ENCODE measurements around the gene FAM217A.

Gene FAM217A

DNA sequence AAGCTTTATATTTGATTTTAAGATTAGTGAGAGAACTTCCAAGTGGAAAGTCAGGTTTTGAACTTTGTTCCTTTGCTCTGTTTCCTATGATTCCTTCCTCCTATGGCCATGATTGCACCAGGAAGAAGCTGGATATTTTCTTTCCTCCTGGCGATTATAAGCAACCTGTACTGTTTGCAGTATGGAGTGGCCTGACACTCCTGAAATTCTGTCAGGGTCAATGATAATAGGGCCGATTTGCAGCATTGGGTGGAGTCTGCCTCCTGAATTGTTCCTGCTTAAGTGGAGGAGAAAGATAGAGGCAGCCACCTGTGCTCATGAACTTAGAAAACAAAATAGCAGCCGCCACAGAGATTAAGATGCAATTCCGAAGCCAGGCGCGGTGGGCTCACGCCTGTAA is 9.8 kb upstream of the FAM217A start:
- no peak for DNase-seq

DNA sequence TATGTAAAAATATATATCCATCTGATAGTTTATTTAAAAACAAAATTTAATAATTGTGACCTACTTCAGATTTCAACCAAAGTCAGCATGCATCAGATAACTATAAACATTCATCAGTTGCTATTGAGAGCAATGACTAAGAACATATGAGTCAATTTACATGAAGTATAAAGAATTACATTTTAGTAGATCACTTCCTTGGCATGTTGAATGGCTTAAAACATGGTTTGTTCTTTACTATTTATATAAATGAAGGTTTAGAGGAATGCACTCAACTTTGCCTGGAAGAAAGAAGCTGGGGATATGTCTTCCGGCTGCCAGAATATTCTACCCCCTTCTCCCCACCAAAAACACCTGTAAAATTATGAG is 6.4 kb upstream of the FAM217A start:
- no peak for DNase-seq

DNA sequence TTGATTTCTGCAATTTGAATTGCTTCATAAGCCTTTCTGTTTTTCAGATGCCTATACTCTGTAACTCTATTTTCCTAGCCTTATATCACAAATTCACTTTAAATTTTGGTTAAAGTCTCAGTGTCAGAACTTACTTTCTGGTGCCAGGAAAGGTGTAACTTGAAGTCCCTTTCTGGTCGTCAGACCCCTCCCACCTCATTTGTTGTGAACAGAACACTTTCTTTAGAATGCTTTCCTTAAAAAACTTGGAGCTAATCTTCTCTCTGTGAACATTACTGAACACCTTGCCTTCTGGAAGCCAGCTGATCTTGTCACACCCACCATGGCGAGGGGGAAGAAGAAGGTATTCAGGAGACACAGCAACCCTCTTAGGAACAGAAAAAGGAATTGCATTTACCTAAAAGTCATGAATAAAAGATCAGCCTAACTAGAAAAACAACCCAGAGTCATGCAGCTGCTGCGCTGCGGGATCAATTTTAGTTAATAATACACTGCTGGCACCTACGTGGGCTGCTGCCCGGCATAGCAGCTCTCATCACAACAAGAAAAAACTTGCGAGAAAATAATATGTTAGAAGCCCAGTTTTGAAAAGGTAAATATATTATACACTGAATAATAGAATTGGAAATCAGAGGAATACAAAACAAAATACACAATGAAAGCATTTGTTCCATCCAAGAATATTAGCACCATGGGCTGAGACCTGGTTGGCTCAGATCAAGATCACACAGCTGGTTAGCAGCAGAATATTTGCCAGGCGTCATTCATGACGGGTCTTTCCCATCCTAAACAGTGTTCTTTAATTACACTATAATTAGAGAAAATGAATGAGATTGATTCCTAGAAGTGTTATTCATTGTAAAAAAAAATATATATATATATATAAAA is 5.8 kb upstream of the FAM217A start:
- no peak for DNase-seq

DNA sequence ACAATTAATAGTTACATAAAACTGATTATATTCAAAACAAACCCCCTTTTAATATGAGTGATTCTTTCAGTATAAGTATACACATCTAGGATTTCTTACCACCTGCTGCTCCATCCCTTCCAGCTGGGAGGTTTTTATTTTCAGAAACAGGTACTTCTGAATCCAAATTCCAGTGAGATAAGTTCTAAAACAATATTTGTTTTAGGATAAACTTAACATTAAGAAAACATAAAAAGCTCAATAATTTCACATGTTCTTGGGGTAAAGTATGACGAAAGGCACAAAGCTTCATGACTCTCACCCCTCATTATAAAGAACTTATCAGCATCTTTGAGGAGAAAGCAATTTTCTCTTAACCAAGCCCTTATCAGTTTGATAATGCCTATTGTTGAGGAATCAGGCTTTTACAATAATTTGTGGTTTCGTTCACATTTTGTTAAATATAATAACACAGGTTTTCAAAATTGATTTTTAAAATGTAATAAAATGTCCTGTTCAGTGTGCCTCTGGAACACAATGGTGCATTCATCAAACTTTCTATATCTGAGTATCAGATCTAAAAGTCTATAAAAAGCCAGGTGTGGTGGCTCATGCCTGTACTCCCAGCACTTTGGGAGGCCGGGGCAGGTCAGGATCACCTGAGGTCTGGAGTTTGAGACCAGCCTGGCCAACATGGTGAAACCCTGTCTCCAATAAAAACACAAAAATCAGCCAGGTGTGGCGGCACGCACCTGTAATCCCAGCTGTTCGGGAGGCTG is 4.3 kb downstream of the FAM217A start:
- DNase-seq: no peak

DNA sequence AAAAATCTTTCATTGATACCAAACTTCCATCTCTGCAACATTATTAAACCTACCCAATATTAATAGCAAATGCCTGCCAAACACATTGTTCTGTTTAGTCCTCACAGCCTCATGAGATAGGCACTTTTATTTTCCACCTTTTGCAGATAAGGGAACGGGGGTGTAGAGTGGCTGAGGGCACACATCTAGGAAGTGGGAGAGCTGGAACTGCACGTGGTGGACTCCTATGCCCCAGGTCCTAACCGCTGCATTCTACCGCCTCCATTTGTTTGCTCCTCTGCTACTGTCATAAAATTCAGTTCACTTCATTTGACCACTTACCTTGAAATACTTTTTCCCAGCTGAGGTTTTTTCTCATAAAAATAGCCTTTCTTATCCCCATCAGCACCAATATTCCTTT is 7.6 kb downstream of the FAM217A start:
- no peak for DNase-seq

DNA sequence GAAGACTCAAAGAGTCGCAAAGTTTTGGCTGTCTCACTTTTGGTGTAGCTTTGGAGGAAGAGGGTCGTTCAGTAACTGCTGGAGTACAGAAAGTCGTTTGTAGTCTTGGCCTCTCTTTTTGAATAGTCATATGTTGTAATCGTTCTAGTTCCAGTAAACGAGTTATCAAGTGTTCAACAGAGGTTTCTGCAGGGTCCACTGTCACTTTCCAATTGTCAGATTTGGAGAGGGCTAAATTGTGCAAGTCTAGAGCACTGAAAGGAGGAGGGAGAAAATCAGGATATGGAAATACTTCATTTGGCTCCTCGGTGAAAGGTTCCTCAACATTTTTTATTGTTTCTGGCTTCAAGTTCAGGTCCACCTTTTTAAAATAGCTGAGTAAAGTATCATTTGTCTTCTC is 9.7 kb downstream of the FAM217A start:
- no peak for DNase-seq

DNA sequence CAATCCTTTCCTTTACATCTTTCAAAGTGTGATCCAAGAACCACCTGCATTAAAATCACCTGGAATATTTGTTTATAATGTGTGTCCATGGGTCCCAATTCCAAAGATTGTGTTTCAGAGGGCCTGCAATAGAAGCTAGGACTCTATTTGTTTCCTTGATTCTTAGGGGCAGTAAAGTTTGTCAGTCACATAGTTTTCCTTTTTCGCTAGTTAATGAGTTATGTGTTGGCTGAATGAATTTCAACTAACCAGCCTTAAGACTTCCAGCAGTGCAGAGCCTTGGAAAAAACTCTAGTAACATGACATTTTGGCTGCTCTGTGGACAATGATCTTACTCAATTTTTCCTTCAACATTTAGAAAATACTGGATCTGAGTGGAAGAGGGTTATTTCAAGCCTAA is 11.3 kb downstream of the FAM217A start:
- no peak for DNase-seq

DNA sequence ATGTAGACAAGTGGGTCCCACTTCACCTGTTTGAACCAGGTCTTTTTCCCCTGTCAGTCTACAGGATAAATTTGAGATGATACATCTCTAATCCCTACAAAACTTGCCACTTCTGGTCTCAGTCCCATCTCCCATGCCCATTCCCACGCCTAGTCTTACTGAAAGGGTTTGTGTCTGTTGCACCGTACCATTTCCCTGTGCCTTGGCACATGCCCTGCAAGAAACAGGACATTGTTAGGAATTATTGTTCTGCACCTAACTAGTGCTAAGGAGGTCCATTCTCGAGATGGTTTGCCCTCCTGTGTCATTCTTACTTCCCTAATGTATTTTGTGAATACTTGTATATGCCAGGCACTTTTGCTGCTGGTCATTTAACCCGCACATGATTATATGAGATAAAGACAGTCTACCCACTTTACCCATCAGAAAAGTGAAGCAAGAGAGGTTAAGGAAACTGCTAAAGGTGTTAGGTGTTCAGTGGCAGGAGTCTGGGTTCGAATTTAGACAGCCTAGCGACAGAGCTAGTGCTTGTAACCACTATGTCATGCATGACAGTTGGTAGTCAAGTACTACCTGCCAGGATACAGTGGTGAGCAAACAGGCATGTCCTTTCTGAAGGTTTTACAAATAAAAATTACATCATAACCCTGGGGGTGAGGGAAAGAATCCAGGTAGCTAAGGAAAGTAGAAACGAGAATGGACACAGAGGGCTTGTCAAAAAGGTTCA is 12.7 kb downstream of the FAM217A start:
- no peak for DNase-seq

DNA sequence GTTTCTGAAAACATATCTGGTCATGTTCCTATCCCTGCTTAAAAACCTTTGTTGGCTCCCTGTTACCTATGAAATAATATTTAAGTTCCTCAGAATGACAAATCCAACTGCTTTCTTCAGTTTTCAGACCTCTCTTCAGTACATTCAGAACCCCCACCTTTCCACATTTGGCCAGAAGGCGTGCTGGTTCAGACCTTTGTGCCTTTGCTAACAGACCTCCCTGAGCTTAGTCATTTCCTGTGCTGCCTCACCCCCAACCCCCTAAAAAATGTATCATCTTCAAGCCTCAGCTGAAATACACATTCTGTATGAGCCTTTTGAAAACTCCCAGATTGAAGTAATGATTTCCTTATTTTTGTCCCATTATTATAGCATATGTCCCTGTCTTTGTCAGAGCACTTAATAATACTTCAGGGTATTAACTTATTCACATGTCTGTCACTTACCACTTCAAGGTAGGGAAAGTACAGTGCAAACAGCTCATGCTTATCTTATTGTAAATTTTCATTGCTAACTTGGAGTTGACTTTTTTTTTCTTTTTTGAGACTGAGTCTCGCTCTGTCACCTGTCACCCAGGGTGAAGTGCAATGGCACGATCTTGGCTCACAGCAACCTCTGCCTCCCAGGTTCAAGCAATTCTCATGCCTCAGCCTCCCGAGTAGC is 19.7 kb downstream of the FAM217A start:
- DNase-seq: no peak

DNA sequence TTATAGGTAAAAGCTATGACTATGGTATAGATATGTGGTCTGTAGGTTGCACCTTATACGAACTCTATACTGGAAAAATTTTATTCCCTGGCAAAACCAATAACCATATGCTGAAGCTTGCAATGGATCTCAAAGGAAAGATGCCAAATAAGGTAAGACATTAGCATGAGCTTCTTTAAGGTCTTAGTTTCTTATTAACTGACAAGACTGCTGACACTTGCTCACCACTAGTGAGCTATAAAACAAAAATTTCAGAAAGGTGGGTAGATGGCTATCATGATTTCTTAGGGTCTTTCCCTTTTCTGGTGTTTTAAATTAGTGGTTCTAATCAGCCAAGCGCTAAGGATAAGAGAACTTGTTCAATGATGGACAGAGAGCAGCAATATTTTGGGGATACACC is 21.9 kb downstream of the FAM217A start:
- no peak for DNase-seq

DNA sequence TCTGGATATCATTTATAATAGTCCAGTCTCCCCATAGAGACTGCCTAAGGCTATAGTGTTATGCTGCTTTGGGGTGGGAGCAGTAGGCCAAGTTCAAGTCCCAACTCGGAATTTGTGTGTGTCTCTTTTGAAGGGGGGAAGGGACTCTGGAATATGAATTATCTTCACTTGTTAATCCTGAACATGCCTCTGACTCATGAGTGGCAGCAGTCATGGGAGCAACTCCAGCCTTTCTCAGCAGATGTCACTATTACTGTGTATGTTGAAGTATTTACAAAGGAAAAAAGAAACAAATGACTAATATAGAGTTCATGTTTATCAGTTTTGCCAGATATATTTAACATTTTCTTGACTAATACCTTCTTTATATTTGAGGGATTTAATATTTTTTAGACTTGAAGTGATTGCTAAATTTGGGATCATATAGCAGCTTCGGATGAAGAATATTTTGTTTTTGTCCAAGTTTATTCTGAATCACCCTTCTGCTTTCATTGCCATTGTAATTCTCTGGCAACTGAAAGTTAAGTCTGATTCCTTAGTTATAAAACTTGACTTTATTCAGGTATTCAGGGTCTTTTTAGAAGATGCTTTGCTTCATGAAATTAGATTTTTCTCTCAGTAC is 23.4 kb downstream of the FAM217A start:
- peak in 19 of 56 donors; percentile 1 to 42 (median 11) for DNase-seq

DNA sequence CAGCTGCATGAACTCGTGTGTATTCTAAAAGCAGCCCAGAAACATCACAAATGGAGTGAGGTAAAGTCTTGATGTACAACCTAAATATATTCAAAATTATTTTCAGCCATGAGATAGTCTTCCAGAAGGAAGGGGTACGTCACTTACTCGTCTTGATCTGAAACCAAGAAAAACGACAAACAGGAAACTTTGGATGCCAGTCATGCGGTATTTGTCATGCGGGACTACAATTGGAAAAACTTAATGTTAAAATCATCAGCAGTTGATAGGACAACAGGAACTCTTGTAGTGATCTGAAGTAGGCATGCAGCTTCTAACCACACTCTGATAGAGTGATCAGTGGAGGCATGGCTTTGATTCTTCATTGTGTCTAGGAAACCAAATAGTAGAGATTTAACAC is 29.7 kb downstream of the FAM217A start:
- no peak for DNase-seq

DNA sequence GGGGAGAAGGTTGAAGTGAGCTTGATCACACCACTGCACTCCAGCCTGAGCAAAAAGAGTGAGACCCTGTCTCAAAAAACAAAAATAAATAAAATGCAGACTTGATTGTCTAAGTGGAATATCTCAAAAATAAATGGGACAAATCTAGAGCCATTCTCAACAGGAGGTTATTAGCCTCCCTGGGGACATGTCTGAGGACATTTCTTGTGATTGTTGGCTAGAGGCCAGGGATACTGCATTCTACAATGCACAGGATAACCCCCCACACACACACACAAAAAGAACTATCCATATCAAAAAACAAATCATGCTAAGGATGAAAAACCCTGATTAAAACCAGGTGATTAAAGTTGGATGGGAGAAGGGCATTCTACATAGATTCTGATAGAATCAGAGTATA is 37.5 kb downstream of the FAM217A start:
- DNase-seq: no peak

DNA sequence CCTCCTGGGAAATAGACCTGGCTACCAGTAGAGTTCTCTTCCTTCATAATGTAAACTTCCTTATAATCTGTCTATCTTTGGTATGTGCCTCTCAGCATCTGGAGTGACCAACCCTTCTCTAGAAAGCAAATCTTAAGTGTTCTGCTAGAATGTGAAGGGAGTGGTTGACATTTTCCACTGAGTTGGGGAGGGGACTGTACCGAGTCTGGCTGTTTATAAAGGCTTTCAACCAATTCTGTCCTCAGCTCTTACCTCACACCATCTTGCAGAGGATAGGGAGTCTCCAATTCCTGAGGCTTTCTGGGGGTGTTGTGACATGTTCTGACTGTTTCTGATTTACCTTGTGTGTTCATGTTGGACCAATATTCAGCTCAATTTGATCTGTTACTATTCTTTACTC is 39.6 kb downstream of the FAM217A start:
- no peak for DNase-seq

DNA sequence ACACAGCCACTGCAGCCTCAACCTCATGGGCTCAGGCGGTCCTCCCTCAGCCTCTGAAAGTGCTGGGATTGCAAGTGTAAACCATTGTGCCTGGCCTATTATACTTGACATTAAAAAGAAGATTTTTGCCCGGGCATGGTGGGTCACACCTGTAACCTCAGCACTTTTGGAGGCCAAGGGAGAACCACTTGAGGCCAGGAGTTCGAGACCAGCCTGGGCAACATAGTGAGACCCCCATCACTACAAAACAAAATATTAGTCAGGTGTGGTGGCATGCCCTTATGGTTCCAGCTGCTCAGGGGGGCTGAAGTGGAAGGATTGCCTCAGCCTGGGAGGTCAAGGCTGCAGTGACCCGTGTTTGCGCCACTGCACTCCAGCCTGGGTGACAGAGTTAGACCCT is 42.4 kb downstream of the FAM217A start:
- no peak for DNase-seq

DNA sequence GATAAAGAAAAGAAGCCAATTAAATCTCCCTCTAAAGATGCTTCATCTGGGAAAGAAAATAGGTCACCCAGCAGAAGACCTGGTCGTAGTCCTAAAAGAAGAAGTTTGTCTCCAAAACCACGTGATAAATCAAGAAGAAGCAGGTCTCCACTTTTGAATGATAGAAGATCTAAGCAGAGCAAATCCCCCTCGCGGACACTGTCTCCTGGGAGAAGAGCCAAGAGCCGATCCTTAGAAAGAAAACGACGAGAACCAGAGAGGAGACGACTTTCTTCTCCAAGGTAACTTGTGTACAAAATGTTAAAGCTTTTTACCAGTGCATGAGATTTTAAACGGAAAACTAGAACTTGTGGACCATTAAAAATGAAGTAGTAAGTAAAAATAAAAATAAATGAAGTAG is 46.5 kb downstream of the FAM217A start:
- DNase-seq: no peak

DNA sequence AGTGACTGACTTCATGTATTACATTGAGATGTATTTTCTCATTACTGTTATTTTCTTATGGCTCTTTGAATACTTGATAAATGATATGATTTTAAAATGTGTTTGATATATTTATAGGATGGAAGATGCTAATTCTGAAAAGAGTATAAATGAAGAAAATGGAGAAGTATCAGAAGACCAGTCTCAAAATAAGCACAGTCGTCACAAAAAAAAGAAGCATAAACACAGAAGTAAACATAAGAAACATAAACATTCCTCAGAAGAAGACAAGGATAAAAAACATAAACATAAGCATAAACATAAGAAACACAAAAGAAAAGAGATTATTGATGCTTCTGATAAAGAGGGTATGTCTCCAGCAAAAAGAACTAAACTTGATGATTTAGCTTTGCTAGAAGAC is 47.5 kb downstream of the FAM217A start:
- no peak for DNase-seq

DNA sequence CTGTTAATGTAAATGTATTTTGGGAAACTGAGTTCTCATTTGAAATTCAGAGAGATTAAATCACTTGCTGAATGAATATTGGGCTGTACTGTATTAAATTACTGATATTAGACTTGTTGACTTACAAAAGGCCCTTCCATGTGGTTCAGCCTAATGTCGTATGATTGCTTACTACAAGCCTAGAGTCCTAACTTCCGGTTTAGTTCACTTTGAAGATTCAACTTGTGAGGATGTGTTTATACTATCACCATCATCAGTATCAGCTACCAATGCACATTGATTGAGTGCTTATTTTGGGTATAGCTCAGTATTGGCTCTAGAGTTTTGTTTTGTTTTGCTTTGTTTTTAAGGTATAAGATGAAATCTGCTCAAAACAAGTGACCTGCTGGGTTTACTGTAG is 48.3 kb downstream of the FAM217A start:
- DNase-seq: no peak

DNA sequence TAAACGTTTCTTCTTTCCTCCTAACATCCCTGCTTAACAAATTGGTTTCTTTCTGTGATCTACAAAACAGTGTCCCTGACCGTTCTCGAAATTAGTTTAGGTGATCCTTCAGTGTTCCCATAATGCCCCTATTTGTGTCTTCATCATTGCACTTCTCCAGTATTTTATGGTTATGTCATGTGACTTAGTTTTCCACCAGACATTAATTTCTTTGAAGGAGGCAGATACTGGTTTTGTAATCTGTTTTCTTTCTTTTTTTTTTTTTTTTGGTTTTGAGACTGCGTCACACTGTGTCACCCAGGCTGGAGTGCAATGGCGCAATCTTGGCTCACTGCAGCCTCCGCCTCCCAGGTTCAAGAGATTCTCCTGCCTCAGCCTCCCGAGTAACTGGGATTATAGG is 49.2 kb downstream of the FAM217A start:
- DNase-seq: no peak

DNA sequence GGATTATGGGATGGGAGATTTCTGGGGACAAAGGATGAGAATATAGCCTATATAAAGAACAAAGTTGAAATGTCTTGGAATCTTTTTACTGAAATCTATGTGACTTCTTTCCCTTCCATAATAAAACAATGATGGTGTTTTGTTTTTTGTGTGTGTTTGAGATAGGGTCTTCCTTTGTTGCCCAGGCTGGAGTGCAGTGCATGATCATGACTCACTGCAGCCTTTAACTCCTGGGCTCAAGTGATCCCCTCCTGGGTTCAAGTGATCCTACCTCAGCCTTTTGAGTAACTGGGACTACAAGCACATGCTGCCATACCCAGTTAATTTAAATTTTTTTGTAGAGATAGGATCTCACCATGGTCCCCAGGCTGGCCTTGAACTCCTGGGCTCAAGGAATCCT is 50.9 kb downstream of the FAM217A start:
- DNase-seq: no peak

DNA sequence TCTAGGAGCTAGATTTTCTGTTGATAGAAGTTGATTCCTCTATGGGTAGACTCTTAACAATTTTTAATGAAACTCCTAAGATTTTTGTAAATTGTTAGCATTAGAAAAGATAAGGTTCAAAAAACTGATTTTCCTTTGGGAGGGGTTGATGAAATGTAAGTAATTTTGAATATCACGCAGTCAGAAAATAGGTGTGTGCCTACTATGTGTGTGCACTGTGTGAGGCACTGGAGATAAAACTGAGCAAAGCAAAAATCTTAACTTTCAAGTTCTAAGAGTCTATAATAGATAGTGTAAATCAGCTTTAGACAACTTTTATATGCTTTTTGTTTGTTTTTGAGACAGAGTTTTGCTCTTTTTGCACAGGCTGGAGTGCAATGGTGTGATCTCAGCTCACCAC is 53.3 kb downstream of the FAM217A start:
- DNase-seq: no peak

All from amygdala (tissue), 56 donors.